GM12874 (cell line): Measurements from ENCODE around the gene ZMYM5.

ENCODE experiments used
- TF ChIP-seq, protein P1 (sequence below): IDR thresholded peaks from 2 replicates; pipeline ENCODE4 v1.5.1; 2011; ENCODE audit warnings: low read depth, mild to moderate bottlenecking, control low read depth, low read length, moderate library complexity; ENCODE audit not compliant: insufficient read depth

The ZMYM5 gene

DNA sequence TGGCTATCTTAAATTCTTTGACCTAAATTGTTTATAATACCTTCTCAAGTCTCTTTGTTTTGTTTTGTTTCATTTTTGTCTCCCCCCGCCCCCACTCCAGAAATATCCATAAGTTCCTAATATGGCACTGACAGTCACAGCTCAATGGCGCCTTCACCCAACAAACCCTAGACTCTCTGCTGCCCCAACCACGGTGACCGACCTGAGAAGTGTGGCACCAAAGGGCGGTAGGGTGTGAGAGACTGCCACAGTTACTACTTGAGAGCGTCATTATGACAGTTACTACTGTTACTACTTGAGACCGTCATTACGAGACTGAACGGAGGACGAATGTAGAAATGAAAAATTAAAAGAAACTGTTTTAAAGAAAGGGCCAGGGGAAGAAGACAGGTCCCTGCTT, 46.3 kb downstream of the ZMYM5 start:
- TF ChIP-seq, protein P1, sequence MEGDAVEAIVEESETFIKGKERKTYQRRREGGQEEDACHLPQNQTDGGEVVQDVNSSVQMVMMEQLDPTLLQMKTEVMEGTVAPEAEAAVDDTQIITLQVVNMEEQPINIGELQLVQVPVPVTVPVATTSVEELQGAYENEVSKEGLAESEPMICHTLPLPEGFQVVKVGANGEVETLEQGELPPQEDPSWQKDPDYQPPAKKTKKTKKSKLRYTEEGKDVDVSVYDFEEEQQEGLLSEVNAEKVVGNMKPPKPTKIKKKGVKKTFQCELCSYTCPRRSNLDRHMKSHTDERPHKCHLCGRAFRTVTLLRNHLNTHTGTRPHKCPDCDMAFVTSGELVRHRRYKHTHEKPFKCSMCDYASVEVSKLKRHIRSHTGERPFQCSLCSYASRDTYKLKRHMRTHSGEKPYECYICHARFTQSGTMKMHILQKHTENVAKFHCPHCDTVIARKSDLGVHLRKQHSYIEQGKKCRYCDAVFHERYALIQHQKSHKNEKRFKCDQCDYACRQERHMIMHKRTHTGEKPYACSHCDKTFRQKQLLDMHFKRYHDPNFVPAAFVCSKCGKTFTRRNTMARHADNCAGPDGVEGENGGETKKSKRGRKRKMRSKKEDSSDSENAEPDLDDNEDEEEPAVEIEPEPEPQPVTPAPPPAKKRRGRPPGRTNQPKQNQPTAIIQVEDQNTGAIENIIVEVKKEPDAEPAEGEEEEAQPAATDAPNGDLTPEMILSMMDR = no peak

DNA sequence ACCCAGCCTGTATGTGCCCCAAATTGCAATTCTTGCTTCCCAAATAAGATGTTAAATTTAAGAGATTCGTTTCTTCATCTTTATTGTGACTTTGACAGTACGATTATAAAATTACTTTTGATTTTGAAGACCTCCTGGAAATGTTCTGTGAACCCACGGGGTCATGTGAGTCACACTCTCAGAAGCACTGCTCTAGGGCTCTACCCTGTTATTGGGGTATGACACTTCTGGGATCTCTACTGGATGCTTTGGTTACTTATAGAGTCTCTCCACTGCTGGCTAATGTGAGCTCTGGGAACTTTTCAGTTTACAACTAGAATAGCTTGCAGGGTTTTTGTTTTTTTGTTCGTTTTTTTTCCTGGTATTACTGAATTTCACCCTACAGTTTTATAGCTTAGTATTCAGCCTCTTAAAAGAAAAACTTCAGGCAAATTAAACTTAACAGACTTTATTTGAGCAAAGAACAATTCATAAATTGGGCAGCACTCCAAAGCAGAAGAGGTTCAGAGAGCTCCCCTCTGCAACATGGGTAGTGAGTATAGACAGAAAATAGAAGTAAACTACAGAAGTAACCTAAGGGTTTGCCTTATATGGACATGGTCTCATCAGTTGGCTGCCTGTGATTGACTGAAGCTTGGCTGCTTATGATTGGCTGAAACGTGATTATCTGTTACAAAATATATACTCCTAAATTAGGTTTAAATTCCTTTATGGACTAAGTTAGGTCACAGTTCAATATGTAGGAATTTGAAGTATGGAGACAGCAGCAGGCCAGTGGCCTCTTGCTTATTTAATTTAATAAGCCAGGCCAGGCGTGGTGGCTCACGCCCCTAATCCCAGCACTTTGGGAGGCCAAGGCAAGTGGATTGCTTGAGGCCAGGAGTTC, 52.2 kb downstream of the ZMYM5 start:
- TF ChIP-seq, protein P1 = no peak

DNA sequence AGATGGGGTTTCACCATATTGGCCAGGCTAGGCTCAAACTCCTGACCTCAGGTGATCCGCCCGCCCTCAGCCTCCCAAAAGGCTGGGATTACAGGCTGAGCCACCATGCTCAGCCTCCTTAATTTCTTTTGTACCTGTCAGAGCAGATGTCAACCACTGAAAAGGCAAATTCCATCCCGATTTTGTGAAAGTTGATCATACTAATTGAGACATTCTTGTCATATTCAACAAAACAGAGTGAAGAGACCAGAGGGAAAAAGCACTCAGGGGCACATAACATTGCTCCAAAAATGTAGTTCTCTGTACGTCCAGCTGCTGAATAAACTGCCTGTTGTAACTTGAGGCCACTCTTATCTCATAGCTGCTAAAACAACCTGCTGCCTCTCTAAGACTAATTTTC, 53.3 kb downstream of the ZMYM5 start:
- TF ChIP-seq, protein P1 = no peak

DNA sequence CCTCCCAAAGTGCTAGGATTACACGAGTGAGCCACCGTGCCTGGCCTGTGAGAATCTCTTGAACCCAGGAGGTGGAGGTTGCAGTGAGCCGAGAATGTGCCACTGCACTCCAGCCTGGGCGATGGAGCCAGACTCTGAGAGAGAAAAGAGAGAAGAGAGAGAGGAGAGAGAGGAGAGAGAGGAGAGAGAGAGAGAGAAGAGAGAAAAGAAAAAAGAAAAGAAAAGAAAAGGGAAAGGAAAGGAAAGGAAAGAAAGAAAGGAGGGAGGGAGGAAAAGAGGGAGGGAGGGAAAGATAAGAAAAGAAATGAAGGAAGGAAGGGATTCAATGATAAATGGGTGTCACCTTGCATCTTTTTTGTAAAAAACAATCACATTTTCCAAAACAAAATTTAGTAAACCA, 57.7 kb downstream of the ZMYM5 start:
- TF ChIP-seq, protein P1 = no peak

DNA sequence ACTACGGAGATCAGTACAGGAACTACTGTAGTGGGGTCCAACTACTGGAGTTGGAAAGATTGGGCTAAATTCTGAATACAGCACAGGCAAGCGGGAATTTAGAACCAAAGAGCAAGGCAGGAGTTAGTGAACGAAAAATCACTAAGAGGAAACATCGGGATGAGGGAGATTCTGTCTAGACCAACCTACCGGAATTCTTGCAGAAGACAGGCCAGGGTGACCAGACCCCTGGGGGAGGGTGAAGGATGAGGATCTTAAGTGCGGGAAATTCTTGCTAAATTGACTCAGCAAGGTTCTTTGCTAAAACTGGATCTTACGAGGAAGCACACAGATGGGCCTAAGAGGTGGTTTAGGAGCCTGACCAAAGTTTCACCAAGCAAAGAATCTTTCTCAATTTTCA, 67.5 kb downstream of the ZMYM5 start:
- TF ChIP-seq, protein P1 = no peak

DNA sequence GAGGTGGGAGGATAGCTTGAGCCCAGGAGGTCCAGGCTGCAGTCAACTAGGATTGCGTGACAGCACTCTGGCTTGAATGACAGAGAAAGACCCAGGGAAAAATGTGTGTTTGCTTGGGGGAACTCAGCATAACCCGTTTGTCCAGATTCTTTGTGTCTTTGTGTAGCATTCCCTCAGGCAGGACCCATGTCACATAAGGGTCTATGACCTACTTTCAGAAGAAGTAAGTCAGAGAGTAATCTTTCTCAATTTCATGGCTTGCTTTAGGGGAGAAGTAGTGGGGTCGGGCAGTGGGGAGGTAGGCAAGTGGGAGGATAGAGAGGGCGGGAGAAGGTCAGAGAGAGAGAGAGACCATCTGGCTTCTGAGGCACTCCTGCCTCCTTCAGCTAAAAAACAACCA, 68.8 kb downstream of the ZMYM5 start:
- TF ChIP-seq, protein P1 = no peak

DNA sequence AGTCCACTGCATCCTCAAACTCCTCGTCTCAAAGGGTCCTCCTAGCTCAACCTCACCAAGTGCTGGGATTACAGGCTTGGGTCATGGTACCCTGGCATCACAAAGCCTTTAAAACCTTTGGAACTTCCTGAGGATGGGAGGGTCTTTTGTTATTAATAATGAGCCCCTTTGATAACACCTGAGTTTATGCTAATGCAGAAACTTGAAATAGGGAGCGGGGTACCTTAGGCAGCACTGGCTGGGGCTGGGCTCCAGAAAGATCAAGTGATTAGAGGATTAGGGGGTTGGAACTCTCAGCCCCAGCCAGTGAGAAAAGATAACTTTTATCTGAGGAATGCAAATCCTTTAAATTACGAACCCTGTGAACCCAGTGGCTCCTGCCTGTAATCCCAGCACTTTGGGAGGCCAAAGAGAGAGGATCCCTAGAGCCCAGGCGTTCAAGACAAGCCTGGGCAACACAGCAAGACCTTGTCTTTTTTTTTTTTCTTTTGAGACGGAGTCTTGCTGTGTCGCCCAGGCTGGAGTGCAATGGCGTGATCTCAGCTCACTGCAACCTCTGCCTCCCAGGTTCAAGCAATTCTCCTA, 71.4 kb downstream of the ZMYM5 start:
- TF ChIP-seq, protein P1 = no peak
